Measurements from ENCODE around the gene SLC12A5.

Gene SLC12A5

DNA sequence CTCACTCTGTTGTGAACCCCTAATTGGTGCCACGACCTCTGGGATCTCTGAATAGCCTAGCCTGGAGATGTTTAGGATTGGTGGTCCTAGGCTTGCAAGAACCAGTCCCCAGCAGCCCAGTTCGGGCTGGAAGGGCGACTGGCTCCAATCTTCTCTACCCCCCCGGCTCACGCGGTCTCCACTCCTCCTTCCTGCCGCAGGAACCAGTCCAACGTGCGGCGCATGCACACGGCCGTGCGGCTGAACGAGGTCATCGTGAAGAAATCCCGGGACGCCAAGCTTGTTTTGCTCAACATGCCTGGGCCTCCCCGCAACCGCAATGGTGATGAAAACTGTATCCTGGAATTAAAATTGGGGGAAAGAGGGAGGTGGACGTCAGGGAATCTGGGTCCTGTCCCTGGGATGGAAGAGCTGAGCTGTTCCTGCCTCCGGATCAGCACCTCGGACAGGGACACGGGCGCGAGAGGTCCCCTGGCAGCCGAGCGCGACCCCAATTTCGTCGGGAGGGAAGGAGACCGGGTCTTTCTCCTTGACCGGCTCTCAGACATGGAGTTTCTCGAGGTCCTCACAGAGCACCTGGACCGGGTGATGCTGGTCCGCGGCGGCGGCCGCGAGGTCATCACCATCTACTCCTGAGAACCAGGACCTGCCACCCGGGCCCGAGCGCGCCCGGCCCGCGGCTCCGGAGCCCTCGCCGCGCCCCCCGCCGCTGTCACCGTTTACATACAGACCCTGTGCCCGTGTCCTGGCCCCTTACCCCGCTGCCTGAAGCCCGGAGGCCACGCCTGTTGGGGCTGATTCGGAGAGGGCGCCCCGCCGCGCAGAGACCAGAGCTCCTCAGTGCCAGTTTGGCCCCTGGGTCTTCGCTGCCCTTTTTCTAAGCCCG, 28.2 kb downstream of the SLC12A5 start:
- DNase-seq: no peak

DNA sequence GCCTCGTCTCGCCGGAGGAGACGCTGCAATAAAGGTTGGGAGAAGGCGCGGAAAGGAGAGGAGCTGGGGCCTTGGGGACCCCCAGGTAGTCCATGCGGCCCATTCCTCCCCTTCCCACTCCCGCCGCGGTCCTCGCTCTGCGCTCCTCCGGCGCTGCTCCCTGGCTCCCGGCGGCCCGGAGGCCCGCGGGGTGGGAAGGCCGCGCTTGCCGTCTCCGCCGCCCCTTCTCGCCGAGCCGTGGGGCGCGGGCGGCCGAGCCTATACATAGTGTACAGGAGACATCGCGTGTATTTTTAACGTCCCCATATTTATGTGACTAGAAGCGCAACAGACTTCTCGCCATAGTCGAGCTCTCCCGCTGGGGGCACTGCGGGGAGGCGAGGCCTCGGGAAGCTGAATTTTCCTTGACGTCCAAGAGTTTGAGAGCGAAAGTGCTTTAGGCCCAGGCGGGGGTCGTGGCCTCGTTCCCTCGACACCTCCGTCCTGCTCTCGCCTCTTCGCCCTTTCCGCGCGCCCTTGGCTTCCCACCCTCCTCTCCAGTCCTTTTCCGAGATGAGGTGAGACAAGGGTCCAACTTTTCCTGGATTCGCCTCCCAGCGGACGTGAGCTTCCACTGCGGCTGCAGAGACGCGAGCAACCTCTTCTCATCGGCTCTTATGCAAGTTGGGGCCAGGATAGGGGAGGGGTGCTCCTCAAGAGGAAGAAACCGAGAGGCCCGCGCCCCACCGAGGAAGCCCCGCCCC, 29.0 kb downstream of the SLC12A5 start:
- no peak for DNase-seq

GRCh38 chr20:46058599-46059281, 29.7 kb downstream of the SLC12A5 start:
- no peak for DNase-seq

DNA sequence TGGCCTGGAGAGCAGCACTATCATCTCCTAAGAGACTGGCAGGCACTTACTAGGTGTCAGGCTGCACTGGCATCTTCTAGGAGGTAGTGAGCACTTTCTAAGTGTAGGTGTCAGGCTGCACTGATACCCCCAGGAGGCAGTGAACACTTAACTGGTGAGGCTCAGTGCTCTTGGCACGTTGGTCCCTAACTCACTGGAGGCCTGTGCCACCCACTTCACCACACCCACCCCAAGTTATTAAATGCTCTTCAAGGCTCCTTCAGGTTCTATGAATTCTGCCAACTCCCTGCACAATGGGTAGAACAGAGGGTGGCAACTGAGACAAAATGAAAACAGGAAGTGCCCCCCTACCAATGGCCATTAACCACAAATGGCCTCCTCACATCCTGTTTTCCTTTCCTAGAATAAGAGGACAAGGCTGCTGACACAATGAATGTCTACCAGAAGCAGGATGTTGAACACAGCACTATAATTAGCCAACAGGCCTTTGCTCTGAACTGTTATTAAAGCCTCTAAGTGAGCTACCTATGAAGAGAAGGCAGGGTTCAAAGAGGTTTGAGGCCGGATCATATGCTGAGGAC, 31.4 kb downstream of the SLC12A5 start:
- DNase-seq: no peak

DNA sequence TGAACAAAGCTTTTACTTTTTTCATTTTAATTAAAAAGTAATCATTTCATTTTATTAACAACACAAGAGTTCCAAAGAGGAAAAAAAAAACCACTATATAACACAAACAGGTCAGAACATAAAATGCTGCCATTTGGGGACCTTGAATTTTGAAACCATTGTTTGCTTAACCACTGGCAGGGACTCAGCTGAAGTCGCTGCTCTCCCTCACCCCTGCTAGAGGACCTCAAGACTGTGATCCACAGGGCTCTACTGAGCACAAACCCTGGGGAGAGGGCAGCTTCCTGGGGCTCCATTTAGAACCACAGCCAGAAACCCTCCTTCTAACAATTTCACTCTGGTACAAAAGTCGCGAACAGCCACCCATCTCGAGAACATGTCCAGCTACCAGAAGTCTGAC, 32.0 kb downstream of the SLC12A5 start:
- no peak for DNase-seq

- no peak for DNase-seq
Observed at GRCh38 chr20:46062151-46062550, 33.1 kb downstream of the SLC12A5 start.

DNA sequence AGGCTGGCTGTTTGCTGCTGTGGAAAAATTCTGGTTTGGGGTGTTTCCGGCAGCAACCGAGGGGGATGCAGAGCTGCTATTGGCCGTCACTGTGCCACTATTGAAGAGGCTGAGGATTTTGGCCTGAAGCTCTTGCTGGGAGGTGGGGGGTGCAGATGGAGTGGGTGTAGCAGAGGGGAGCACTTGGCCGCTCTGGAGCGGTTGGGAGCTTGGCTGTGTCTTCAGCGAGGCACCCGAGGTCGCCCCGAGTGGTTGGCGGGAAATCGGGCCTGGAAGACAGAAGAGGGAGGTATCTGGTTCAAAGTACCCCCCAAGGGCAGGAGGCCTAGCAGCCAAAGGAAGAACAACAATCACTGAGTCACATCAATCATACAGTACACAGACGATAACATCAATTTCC, 33.6 kb downstream of the SLC12A5 start:
- no peak for DNase-seq

DNA sequence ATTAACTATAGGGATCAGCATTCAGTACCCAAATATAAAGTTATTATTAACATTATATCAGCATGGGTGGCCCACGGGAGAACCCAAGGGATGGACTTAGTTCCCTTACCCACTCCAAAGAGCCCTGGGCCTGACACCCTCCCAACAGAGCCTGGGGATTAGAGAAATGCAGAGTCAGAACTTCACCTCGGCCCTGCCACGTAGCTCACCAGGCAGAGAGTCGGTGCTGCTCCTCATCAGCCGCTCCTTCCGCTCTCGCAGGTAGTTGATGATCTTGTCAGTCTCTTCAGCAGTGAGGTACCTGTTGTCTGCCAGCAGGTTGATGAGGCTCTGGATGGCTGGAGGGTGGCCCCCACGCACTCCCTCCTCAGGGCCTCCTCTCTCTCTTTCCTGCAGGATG, 34.1 kb downstream of the SLC12A5 start:
- DNase-seq: no peak

GRCh38 chr20:46063652-46064054, 34.6 kb downstream of the SLC12A5 start:
- no peak for DNase-seq

DNA sequence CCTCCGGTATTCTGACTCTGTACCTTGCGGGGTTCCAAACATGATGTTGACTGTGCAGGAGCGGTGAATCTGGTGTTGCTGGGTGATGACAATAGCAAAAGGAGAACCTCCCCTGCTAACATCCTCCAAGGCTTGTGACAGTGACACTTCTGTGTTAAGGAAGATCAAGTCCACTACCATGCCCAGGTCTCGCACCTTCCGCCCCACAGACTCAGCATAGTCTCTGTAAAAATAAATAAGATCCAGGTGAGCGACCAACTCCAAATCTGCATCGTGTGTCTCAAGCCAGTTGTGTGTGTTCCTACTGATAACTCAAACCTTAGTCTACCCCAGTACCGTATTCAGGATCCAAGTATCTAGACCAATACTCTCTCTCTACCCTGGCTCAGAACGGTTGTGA, 36.0 kb downstream of the SLC12A5 start:
- DNase-seq: no peak

- no peak for DNase-seq
Observed at GRCh38 chr20:46065691-46066090, 36.7 kb downstream of the SLC12A5 start.

- DNase-seq: no peak
Observed at GRCh38 chr20:46070215-46070900, 41.3 kb downstream of the SLC12A5 start.

GRCh38 chr20:46071573-46071972, 42.6 kb downstream of the SLC12A5 start:
- no peak for DNase-seq

- DNase-seq: no peak
Observed at GRCh38 chr20:46073024-46073423, 44.0 kb downstream of the SLC12A5 start.

DNA sequence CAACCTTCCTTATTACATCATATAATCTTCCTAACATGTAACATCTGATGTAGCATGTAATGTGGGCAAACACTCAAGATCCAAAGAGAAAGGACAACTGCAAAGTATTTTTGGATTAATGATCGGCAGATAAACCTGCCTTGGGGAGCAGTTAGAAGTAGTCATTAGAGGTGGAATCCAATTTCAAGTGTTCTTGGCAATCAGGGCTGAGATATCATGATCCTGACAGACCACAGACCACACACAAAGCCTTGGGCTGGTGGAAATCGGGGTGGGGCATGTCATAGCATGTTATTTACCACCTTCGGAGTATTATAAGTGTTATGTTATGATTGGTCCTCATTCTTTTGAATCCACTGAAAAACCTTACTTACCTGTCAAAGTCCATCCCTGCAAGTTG, 44.4 kb downstream of the SLC12A5 start:
- no peak for DNase-seq

DNA sequence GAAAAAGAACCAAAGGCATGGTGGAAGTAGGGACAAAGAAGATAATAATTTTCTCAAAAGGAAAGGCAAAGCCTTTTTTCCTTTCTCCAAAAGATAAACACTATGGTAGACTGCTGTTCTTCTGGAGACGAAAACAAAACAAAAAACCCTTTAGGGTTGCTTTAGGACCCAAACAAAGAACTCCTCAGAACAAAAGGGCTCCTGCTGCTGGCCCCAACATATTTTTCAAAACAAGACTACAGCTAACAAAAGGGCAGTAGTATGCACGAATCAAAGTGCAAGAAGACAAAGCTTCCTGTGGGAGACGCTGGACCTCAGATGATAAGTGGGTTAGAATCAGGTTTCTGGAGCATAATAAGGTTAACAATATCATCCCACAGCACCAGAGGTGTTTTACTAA, 45.0 kb downstream of the SLC12A5 start:
- no peak for DNase-seq

DNA sequence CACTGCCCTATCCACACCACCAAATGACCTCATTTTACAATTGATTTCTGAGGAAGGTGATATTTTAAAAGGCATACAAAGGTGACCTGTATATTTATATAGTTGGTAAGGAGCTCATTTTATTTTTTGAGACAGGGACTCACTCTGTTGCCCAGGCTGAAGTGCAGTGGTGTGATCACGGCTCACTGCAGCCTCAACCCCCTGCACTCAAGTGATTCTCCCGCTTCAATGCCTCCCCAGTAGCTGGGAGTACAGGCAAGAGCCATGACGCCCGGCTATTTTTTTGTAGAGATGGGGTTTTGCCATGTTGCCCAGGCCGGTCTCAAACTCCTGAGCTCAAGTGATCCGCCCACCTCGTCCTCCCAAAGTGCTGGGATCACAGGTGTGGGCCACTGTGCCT, 47.8 kb downstream of the SLC12A5 start:
- no peak for DNase-seq

GRCh38 chr20:46077642-46078305, 48.8 kb downstream of the SLC12A5 start:
- DNase-seq: no peak

- no peak for DNase-seq
Observed at GRCh38 chr20:46078954-46079353, 49.9 kb downstream of the SLC12A5 start.

DNA sequence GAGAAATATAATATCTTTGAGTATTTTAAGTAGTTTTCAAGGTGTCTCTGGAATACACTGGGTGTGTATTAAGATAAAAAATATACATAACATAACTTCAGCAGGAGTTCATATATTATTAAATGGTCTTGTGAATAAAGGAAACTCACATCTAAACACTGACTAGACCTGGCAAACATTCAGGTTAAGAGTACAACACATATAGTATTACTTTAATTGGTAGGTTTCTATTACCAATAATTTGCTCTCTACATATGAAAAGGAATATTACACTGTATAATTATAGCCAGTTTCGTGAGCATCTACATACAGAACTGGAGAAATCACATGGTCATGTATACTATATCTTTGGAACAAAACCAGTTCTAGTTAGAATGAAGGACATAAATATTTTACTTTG, 52.1 kb downstream of the SLC12A5 start:
- DNase-seq: no peak

- DNase-seq: no peak
Observed at GRCh38 chr20:46083101-46083500, 54.1 kb downstream of the SLC12A5 start.

DNA sequence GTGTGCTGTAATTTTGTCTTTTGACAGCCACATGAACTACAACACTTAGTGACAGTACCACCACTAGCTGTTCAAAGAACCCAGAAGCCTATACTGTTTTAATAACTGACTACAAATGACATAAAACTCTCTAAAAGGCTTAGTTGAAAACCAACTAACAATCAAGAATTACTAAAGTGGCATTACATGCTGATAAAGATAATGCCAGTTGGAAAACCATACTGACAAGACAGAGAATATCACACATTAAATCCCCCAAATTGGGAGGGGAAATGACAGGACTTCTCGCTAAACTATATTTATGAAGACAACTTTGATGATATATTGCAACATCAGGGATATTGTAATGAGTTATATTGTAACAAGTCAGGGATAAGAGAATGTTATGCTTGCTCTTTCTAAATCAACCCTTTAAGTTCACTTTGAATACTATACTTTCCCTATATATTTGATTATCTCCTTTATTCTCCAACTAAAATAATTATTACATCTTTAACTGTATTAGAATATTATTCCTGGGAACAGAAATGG, 54.6 kb downstream of the SLC12A5 start:
- no peak for DNase-seq
